ENCODE results near the gene SEMA4B.

- TF ChIP-seq CTCF (IDR thresholded peaks at IDR 0.05), result no peak
- TF ChIP-seq POLR2A (IDR thresholded peaks at IDR 0.05), result peak; percentile 6 to 60
Observed at GRCh38 chr15:90191794-90192509, 9.2 kb upstream of the SEMA4B start.

Data from Peyer's patch (tissue), 4 donors.